ENCODE measurements around the gene WFIKKN2. TPM values are rescaled to one million over a fixed set of nuclear protein-coding genes. Genes with fewer than 3 reads are reported as not detected.

Gene WFIKKN2
- total RNA-seq, 1 experiment from 2014 or later, result not detected

- POLR2A ChIA-PET (ENCODE audit: unreplicated experiment), result no interaction called here
- no peaks in the 10 kb centered on the region for H3K79me2 ChIP-seq (ENCODE audit: low read length)
- H3K27me3 ChIP-seq (ENCODE audit: low read length), result no peaks in the 10 kb centered on the region
- H3K9me2 ChIP-seq (replicated peaks; ENCODE audit: low read length), result no peaks in the 10 kb centered on the region
- H3K4me3 ChIP-seq (ENCODE audit: low read length), result no peak overlapping the region
- TF ChIP-seq EZH2phosphoT487 (IDR thresholded peaks at IDR 0.05; ENCODE audit: borderline replicate concordance, low read length) (no peak), CTCF (conservative IDR thresholded peaks at IDR 0.05; ENCODE audit: low read depth, low read length) (no peak), EZH2 (IDR thresholded peaks at IDR 0.05; ENCODE audit: low read length, unreplicated experiment) (no peak)
- DNase-seq (no peak), ATAC-seq (no peak)
- H3K4me2 ChIP-seq (ENCODE audit: low read length), result no peak overlapping the region
- H4K20me1 ChIP-seq (ENCODE audit: low read length), result no peaks in the 10 kb centered on the region
- CTCF ChIA-PET, result interaction anchor here (1.0 to 1.2 kb wide), 3 partner anchors 23 to 58 kb away, joined by 3 to 23 read pairs (median 4); no protein-coding TSS in a partner anchor
- no peaks in the 10 kb centered on the region for H3K36me3 ChIP-seq (ENCODE audit: low read depth, low read length)
- H3K9ac ChIP-seq (ENCODE audit: low read length), result no peak overlapping the region
- H3K27ac ChIP-seq (ENCODE audit: low read length), result no peak overlapping the region
- intact Hi-C loops (cut with micrococcal nuclease), result loop anchor here (1.0 to 5.0 kb wide), 3 partner anchors 144 to 359 kb away; partner anchors contain the start of gene SPATA20
- no peaks in the 10 kb centered on the region for H3K9me3 ChIP-seq (ENCODE audit: low read length)
- no TSS peak for BruUV-seq (replicated peaks)
- peak overlapping the region; percentile 71 for H2AFZ ChIP-seq (ENCODE audit: low read length)
- H3F3A ChIP-seq (ENCODE audit: low read length, unreplicated experiment), result no peaks in the 10 kb centered on the region
- H3K4me1 ChIP-seq (ENCODE audit: insufficient read depth, low read length), result peaks cover 15% of the 10 kb centered on the region; the same call in 1 of the 2 replicates
Measured at GRCh38 chr17:50841277-50841948, 6.0 kb downstream of the WFIKKN2 start.

- POLR2A ChIA-PET (ENCODE audit: unreplicated experiment), result no interaction called here
- H3K9ac ChIP-seq (ENCODE audit: low read length), result no peak overlapping the region
- H3K27ac ChIP-seq (ENCODE audit: low read length), result no peak overlapping the region
- intact Hi-C loops (cut with micrococcal nuclease), result loop anchor here (1.0 to 5.0 kb wide), 4 partner anchors 59 to 360 kb away; partner anchors contain the start of gene SPATA20
- H3K4me1 ChIP-seq (ENCODE audit: insufficient read depth, low read length), result peaks cover 15% of the 10 kb centered on the region; the same call in 1 of the 2 replicates
- no peaks in the 10 kb centered on the region for H3F3A ChIP-seq (ENCODE audit: low read length, unreplicated experiment)
- peak; percentile 92 for TF ChIP-seq CTCF (conservative IDR thresholded peaks at IDR 0.05; ENCODE audit: low read depth, low read length)
- no peak for TF ChIP-seq EZH2phosphoT487 (IDR thresholded peaks at IDR 0.05; ENCODE audit: borderline replicate concordance, low read length)
- no peaks in the 10 kb centered on the region for H3K36me3 ChIP-seq (ENCODE audit: low read depth, low read length)
- no peaks in the 10 kb centered on the region for H4K20me1 ChIP-seq (ENCODE audit: low read length)
- no peak overlapping the region for H3K4me2 ChIP-seq (ENCODE audit: low read length)
- H3K4me3 ChIP-seq (ENCODE audit: low read length), result no peak overlapping the region
- no TSS peak for BruUV-seq (replicated peaks)
- DNase-seq, result peak; percentile 88
- peak; percentile 92 for ATAC-seq
- H3K27me3 ChIP-seq (ENCODE audit: low read length), result no peaks in the 10 kb centered on the region
- H3K79me2 ChIP-seq (ENCODE audit: low read length), result no peaks in the 10 kb centered on the region
- CTCF ChIA-PET, result interaction anchor here (1.2 kb wide), 2 partner anchors 24 to 59 kb away, joined by 3 to 23 read pairs; no protein-coding TSS in a partner anchor
- H2AFZ ChIP-seq (ENCODE audit: low read length), result peak overlapping the region; percentile 71
- no peaks in the 10 kb centered on the region for H3K9me3 ChIP-seq (ENCODE audit: low read length)
- no peaks in the 10 kb centered on the region for H3K9me2 ChIP-seq (replicated peaks; ENCODE audit: low read length)
Measured at GRCh38 chr17:50841949-50842354, 6.6 kb downstream of the WFIKKN2 start.

All from PC-3 (cell line).